D721Med (cell line): ENCODE results near the gene ESRRA.

Source experiments
- DNase-seq: peaks from one replicate; pipeline ENCODE4 v3.0.0; 2011; ENCODE audit warnings: low spot score; ENCODE audit not compliant: insufficient read length
- FAIRE-seq: peaks from 2 replicates; lab custom pipeline; 2011; peaks lifted over from hg19 to GRCh38; lab: Jason Lieb, UNC
- CTCF ChIP-seq: IDR thresholded peaks from 2 replicates; pipeline ENCODE4 v1.5.1; 2012; ENCODE audit warnings: mild to moderate bottlenecking, control low read depth; ENCODE audit not compliant: insufficient read depth; ENCODE audit errors: missing control alignments

The ESRRA gene

GRCh38 chr11:64305075-64305690 lies at the start of gene ESRRA:
Gene ESRRA (plus strand): TSS chr11:64305524. CDS start chr11:64307180, 1,656 bp downstream.
- TF ChIP-seq CTCF = no peak
- FAIRE-seq (no peak), DNase-seq (peak; percentile 90)

DNA sequence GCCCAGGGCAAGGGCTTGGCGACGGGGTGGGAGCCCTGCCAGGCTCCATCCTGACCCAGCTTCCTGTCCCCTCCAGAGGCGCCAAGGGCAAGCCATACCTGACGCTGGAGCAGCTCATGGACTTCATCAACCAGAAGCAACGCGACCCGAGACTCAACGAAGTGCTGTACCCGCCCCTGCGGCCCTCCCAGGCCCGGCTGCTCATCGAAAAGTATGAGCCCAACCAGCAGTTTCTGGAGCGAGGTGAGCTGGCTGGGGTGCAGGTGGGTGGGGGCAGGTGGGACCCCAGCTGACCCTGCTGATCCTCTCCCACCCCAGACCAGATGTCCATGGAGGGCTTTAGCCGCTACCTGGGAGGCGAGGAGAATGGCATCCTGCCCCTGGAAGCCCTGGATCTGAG lies 49.0 kb upstream of the ESRRA start:
- no peak for TF ChIP-seq CTCF
- DNase-seq (no peak), FAIRE-seq (no peak)

DNA sequence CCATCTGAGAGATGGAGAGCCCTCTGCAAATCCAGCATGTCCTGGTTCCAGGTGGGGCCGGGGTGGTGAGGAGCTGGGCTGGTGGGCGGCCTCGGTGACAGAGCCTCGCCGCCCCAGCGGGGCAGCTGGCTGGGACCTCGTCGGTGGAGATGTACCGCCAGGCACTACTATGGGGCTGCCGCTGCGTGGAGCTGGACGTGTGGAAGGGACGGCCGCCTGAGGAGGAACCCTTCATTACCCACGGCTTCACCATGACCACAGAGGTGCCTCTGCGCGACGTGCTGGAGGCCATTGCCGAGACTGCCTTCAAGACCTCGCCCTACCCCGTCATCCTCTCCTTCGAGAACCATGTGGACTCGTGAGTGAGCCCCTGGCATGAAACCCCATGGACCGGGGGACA lies 47.0 kb upstream of the ESRRA start:
- FAIRE-seq (no peak), DNase-seq (no peak)
- TF ChIP-seq CTCF = no peak

GRCh38 chr11:64258946-64259532 lies 46.3 kb upstream of the ESRRA start:
- no peak for TF ChIP-seq CTCF
- FAIRE-seq = no peak
- DNase-seq = no peak

- DNase-seq = no peak
- FAIRE-seq = no peak
- no peak for TF ChIP-seq CTCF
Observed at GRCh38 chr11:64259533-64260067, 45.7 kb upstream of the ESRRA start.

DNA sequence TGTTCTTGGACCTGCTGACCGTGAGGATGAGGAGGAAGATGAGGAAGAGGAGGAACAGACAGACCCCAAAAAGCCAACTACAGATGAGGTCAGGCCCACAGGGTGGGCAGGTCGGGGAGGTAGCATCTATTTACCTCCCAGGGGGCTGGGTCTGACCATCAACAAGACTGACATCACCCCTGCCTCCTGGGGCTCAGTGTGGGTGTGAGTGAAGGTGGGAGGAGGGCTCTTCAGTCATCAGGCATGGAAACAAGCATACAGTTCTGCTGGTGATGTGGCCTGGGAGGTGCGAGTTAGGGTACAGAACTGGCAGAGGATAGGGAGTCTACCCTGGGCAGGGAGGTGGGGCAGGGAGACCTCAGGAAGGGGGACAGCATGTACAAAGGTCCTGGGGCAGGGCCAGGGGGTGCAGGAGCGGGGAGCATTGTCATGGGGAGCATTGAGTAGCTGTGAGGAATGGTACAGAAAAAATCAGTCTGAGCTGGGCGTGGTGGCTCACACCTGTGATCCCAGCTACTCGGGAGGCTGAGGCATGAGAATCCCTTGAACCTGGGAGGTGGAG lies 45.1 kb upstream of the ESRRA start:
- FAIRE-seq (no peak), DNase-seq (no peak)
- no peak for TF ChIP-seq CTCF
